DND-41 (cell line): ENCODE data around the gene RBPJ.

ENCODE experiments used
- ATAC-seq: fragments of 200-7000 bp; cut with Tn5 transposase; 3 replicates; pipeline ENCODE4 v1.9.1; 2021; ENCODE audit warnings: low read depth; ENCODE audit not compliant: insufficient read depth
- DNase-seq: peaks from one replicate; pipeline ENCODE4 v3.0.0-alpha.2; 2020
- H2AFZ ChIP-seq: 2 replicates; pipeline ENCODE4 v1.6.0; 2012; ENCODE audit warnings: low read depth, low read length
- H3K27ac ChIP-seq: 2 replicates; pipeline ENCODE4 v1.5.1; 2012; ENCODE audit warnings: low read length, inconsistent platforms
- H3K27me3 ChIP-seq: fragments of 200-600 bp; sonication (generic); 2 replicates; pipeline ENCODE4 v1.6.0; 2012; ENCODE audit warnings: low read length, mild to moderate bottlenecking, inconsistent platforms; ENCODE audit not compliant: insufficient read depth, poor library complexity
- H3K36me3 ChIP-seq: 2 replicates; pipeline ENCODE4 v1.5.1; 2012; ENCODE audit warnings: low read length, inconsistent platforms; ENCODE audit not compliant: insufficient read depth
- H3K4me1 ChIP-seq: 2 replicates; pipeline ENCODE4 v1.5.1; 2012; ENCODE audit warnings: mild to moderate bottlenecking, low read length; ENCODE audit not compliant: insufficient read depth
- H3K4me2 ChIP-seq: 2 replicates; pipeline ENCODE4 v1.6.0; 2012; ENCODE audit warnings: mild to moderate bottlenecking, moderate library complexity, low read length, inconsistent platforms; ENCODE audit not compliant: insufficient read depth
- H3K4me3 ChIP-seq, 2 experiments: fragments of 200-600 bp in 1 of 2; shearing (Covaris generic) in 1 of 2; 2 replicates each; pipeline ENCODE4 v1.5.1; 2012 to 2016; ENCODE audit warnings: inconsistent platforms in 2 of 2, low read length in 2 of 2, mild to moderate bottlenecking in 2 of 2, low read depth in 1 of 2, moderate library complexity in 1 of 2
- H3K79me2 ChIP-seq: 2 replicates; pipeline ENCODE4 v1.6.0; 2012; ENCODE audit warnings: low read length, inconsistent platforms; ENCODE audit not compliant: insufficient read depth
- H3K9ac ChIP-seq: 2 replicates; pipeline ENCODE4 v1.6.0; 2012; ENCODE audit warnings: low read depth, mild to moderate bottlenecking, inconsistent platforms, low read length, moderate library complexity
- H3K9me3 ChIP-seq: 2 replicates; pipeline ENCODE4 v1.5.1; 2012; ENCODE audit warnings: low read length, moderate library complexity, mild to moderate bottlenecking, inconsistent platforms; ENCODE audit not compliant: insufficient read depth, severe bottlenecking
- H4K20me1 ChIP-seq: 2 replicates; pipeline ENCODE4 v1.6.0; 2012; ENCODE audit warnings: low read length; ENCODE audit not compliant: insufficient read depth
- CTCF ChIP-seq: IDR thresholded peaks from 2 replicates; pipeline ENCODE4 v1.5.1; 2012; ENCODE audit warnings: borderline replicate concordance, low read length, moderate library complexity, mild to moderate bottlenecking; ENCODE audit not compliant: poor library complexity, severe bottlenecking; ENCODE audit errors: extremely low read depth
- EZH2 ChIP-seq: IDR thresholded peaks from 3 replicates; pipeline ENCODE4 v1.6.1; 2012; ENCODE audit warnings: borderline replicate concordance, low read depth, mild to moderate bottlenecking, moderate library complexity, low read length, inconsistent platforms; ENCODE audit not compliant: severe bottlenecking

The RBPJ gene

GRCh38 chr4:26375551-26375950 lies 54.7 kb downstream of the RBPJ start:
- Histone ChIP-seq H3K27ac (no peak overlapping the region), H2AFZ (no peak overlapping the region), H3K4me1 (peaks cover 17% of the 10 kb centered on the region), H3K9me3 (no peaks in the 10 kb centered on the region), H3K27me3 (no peaks in the 10 kb centered on the region), H3K36me3 (no peaks in the 10 kb centered on the region), H3K79me2 (peaks cover 50% of the 10 kb centered on the region), H3K4me2 (no peak overlapping the region), H4K20me1 (peaks cover 96% of the 10 kb centered on the region), H3K4me3 (no peak overlapping the region), H3K9ac (no peak overlapping the region)
- DNase-seq (no peak), ATAC-seq (no peak)
- TF ChIP-seq CTCF: no peak
- TF ChIP-seq EZH2: no peak

GRCh38 chr4:26377328-26378311 lies 56.8 kb downstream of the RBPJ start:
- Histone ChIP-seq H3K4me2 (no peak overlapping the region), H3K9me3 (no peaks in the 10 kb centered on the region), H3K4me3 (no peak overlapping the region), H3K4me1 (peaks cover 10% of the 10 kb centered on the region), H3K79me2 (peaks cover 62% of the 10 kb centered on the region), H2AFZ (no peak overlapping the region), H3K27me3 (no peaks in the 10 kb centered on the region), H3K9ac (no peak overlapping the region), H3K27ac (no peak overlapping the region), H4K20me1 (peaks cover 90% of the 10 kb centered on the region), H3K36me3 (no peaks in the 10 kb centered on the region)
- DNase-seq (no peak), ATAC-seq (no peak)
- TF ChIP-seq CTCF (no peak), EZH2 (no peak)

- peaks cover 83% of the 10 kb centered on the region for H4K20me1 ChIP-seq
- peaks cover 56% of the 10 kb centered on the region for H3K79me2 ChIP-seq
Measured at GRCh38 chr4:26379837-26380236, 59.0 kb downstream of the RBPJ start.

More at GRCh38 chr4:26379837-26380236, 59.0 kb downstream of the RBPJ start:
- no peak overlapping the region for H3K9ac ChIP-seq
- no peak overlapping the region for H2AFZ ChIP-seq
- 0 out of 2 replicates have a peak, but pooled peaks cover 4% of the 10 kb centered on the region for H3K4me1 ChIP-seq
- no peak for TF ChIP-seq CTCF
- no peak for TF ChIP-seq EZH2
- DNase-seq (no peak), ATAC-seq (no peak)
- no peaks in the 10 kb centered on the region for H3K27me3 ChIP-seq
- H3K4me3 ChIP-seq: no peak overlapping the region
- no peaks in the 10 kb centered on the region for H3K9me3 ChIP-seq
- H3K36me3 ChIP-seq: no peaks in the 10 kb centered on the region
- H3K27ac ChIP-seq: no peak overlapping the region
- no peak overlapping the region for H3K4me2 ChIP-seq
